HFF-Myc (cell line): Measurements from ENCODE around the gene SKI.

Experiments
- DNase-seq: peaks from one replicate; pipeline ENCODE4 v3.0.0-alpha.2; 2011; ENCODE audit warnings: low read depth; ENCODE audit errors: extremely low read depth
- H3K4me3 ChIP-seq: replicated peaks from 2 replicates; pipeline ENCODE4 v1.5.1; 2011; ENCODE audit warnings: low read depth, mild to moderate bottlenecking, control low read depth, low read length
- CTCF ChIP-seq: IDR thresholded peaks from 2 replicates; pipeline ENCODE4 v1.5.1; 2012; ENCODE audit warnings: mild to moderate bottlenecking, low read depth, low read length, control low read depth; ENCODE audit errors: missing control alignments

Gene SKI

GRCh38 chr1:2313651-2314261 is 85.6 kb downstream of the SKI start:
- TF ChIP-seq CTCF = no peak
- DNase-seq = no peak
- peak overlapping the region; percentile 33 for H3K4me3 ChIP-seq

GRCh38 chr1:2314273-2314802 is 86.2 kb downstream of the SKI start:
- DNase-seq = no peak
- H3K4me3 ChIP-seq = peak overlapping the region; percentile 33
- TF ChIP-seq CTCF = no peak

- TF ChIP-seq CTCF = peak; percentile 53
- H3K4me3 ChIP-seq = peak overlapping the region; percentile 33
- DNase-seq = no peak
These were observed 86.9 kb downstream of the SKI start for GRCh38 chr1:2314803-2315673.

- TF ChIP-seq CTCF = no peak
- DNase-seq = no peak
- no peak overlapping the region for H3K4me3 ChIP-seq
These were observed 87.7 kb downstream of the SKI start for GRCh38 chr1:2315674-2316450.

GRCh38 chr1:2316451-2316961 is 88.4 kb downstream of the SKI start:
- TF ChIP-seq CTCF = no peak
- DNase-seq = no peak
- no peak overlapping the region for H3K4me3 ChIP-seq
